Vagina (tissue), 2 donors: ENCODE data around the gene GGCT.

Experiments used
- CTCF ChIP-seq, 3 experiments: fragments of 450-650 bp in 2 of 3; fragments of 200-600 bp in 1 of 3; sonication (generic) in 1 of 3; IDR thresholded peaks; one replicate each; pipeline ENCODE4 v1.5.1; 2017 to 2019; ENCODE audit warnings: antibody characterized with exemption in 3 of 3, mild to moderate bottlenecking in 2 of 3, moderate library complexity in 2 of 3
- POLR2AphosphoS5 ChIP-seq, 2 donors: sonication (generic); formaldehyde crosslinking; IDR thresholded peaks; one replicate each; pipeline ENCODE4 v1.9.0; 2017; ENCODE audit warnings: antibody characterized with exemption in 2 of 2, mild to moderate bottlenecking in 2 of 2, low read depth in 1 of 2; ENCODE audit not compliant: insufficient read depth in 1 of 2

- no peak for TF ChIP-seq CTCF (IDR thresholded peaks at IDR 0.05)
- no peak for TF ChIP-seq POLR2AphosphoS5 (IDR thresholded peaks at IDR 0.05; ENCODE audit: insufficient read depth in 1 of 2, low read depth in 1 of 2)
Measured at GRCh38 chr7:30447466-30447865, 57.2 kb downstream of the GGCT start.
